Adipose tissue (tissue), 3 donors: ENCODE results near the gene CCDC170. TPM values are rescaled to one million over a fixed set of nuclear protein-coding genes. Genes with fewer than 3 reads are reported as not detected.

Experiments
- H3K27ac ChIP-seq: one replicate; pipeline ENCODE4 v1.5.1; 2013; ENCODE audit warnings: low read depth, low read length
- WGBS, 3 donors: extraction: QIAGEN DNeasy Blood & Tissue Kit; methylation state at CpG; one replicate each; pipeline ENCODE4 v1.1.7; 2013; 5-methylcytosine and 5-hydroxymethylcytosine counted together
- polyA plus RNA-seq, 3 donors: library from polyadenylated mRNA; stranded (reverse); fragments of 200-250 nt; gene quantifications; one replicate each; pipeline ENCODE4 v1.2.3, GENCODE V29; 2013
- donor health status: healthy with polysubstance abuse.
- donor health status: Bipolar disorder and iron deficiency.
- donor health status: healthy.

CCDC170 gene
- polyA plus RNA-seq, 3 donors = 0.05 to 0.45 (median 0.22) TPM

DNA sequence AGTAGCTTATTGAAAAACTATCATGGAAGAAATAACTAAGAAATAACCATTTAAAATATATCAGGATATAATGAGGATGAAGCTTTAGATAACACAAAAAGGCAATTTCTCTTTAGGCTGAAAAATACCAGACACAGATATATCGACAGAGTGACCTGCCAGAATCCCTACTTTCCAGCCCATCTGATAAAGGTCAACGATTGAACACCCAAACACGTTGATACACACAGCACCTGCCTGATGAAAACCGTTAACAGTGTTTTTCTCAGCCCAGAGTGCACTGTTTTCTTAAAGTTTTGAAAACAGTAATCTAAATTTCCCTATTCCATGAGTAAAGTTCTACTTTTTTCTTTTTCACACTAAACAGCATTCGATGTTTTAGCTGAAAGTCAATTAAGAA, 170.6 kb downstream of the CCDC170 start:
- no peak overlapping the region for H3K27ac ChIP-seq
- WGBS, 3 donors = 52 to 77% (median 73%) methylated on average over 5 of the region's 5 CpGs

DNA sequence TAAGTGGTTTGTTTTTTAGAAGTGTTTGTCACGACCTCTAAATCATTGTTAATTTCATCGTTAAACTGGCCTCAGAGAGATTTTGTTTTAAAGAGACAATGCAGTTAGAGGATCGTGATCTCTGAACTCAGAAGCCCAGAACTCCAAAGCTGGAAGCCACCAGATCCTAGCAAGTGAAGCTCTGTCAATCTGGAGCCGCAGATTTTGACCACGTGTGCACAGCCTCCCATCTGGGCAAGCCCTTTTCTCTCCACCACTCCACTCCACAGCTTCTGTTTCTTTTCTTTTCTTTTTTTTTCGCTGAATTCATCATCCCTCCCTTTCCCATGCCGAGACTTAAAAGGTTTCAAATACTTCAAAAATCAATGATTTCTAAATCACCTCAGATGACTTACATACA, 171.5 kb downstream of the CCDC170 start:
- WGBS, 3 donors = 60 to 69% (median 69%) methylated on average over 7 of the region's 7 CpGs
- H3K27ac ChIP-seq = no peak overlapping the region

DNA sequence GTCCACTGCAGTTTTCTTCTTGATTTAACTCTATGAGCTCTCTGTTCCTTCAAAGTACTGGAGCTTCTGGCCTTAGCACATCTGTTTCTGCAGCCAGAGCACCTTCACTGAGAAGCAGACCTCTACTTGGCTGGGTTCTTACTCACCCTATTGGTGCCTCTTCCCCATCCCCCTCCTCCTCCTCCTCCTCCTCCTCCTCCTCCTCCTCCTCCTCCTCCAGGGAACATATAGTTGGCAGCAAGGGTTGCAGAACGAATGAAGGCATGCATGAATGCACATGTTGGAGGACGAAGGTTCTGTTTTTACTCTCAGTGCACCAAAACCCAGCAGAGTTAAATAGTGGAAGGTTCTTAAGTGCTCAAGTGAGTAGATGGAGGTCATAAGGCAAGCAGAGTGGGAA, 172.7 kb downstream of the CCDC170 start:
- WGBS, 3 donors = 50 to 73% (median 70%) methylated on average over 2 of the region's 2 CpGs
- H3K27ac ChIP-seq = no peak overlapping the region

DNA sequence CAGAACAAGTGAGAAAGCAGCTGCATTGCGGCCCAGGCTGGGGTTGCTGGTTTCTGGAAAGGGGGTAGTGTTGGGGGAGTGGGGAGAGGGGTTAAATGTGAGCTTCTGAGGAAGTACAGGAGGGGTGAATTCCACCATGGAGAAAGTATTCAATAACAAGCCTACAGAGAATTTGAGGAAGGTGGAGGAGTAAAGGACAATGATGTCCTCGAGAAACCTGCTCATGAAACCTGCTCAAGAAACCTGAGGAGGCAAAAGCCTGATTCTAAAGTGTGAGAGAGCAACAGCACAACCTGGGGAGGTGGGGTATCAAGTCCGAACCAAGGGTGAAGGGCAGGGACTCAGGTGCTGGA, 175.4 kb downstream of the CCDC170 start:
- WGBS, 3 donors = 66 to 86% (median 85%) methylated on average over 3 of the region's 3 CpGs

DNA sequence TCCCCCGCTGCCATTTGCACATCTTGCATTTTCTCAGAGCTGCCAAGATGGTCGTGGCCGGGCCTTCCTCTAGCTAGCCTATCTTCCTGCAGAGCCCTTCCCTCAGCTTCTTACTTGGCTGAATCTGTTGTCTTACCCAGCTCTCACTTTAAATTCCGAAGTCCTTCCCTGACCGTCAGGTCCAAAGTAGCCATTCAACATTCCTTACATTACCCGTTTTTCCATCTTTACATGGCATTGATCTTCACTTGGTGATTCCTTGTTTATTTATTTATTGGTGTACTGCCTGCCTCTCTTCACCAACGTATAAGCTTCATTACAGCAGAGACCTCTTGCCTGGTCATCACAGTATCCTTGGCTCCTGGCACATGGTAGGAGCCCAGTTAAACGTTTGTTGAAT, 176.3 kb downstream of the CCDC170 start:
- 86 to 90% (median 90%) methylated on average over 8 of the region's 8 CpGs for WGBS, 3 donors
- H3K27ac ChIP-seq = no peak overlapping the region

More for the DNA sequence above, 175.4 kb downstream of the CCDC170 start:
- H3K27ac ChIP-seq = no peak overlapping the region

Other genes with a start within 250 kb of the CCDC170 start
- gene ZBTB2, start 102.5 kb upstream of the CCDC170 start, polyA plus RNA-seq = 10 to 100 TPM in 1 of 3 donors, 1 to 10 TPM in 2; 3.5 to 10.9 (median 9.8) TPM
- gene RMND1, start 41.9 kb upstream of the CCDC170 start, polyA plus RNA-seq = 10 to 100 TPM; 12.9 to 22.5 (median 17.9) TPM